DMS53 treated with DMSO at 0.1 percent for 48 hours (cell line): ENCODE results near the gene SSC5D.
"Not testable (repeated sequence)": the region's sequence is repeated elsewhere in the genome, so short reads cannot be mapped to it uniquely, and the experiment has no call there.

Source experiments
- DNase-seq: peaks from one replicate; lab custom pipeline; 2025; ENCODE audit not compliant: unreplicated experiment; lab: John Stamatoyannopoulos, UW

SSC5D gene

DNA sequence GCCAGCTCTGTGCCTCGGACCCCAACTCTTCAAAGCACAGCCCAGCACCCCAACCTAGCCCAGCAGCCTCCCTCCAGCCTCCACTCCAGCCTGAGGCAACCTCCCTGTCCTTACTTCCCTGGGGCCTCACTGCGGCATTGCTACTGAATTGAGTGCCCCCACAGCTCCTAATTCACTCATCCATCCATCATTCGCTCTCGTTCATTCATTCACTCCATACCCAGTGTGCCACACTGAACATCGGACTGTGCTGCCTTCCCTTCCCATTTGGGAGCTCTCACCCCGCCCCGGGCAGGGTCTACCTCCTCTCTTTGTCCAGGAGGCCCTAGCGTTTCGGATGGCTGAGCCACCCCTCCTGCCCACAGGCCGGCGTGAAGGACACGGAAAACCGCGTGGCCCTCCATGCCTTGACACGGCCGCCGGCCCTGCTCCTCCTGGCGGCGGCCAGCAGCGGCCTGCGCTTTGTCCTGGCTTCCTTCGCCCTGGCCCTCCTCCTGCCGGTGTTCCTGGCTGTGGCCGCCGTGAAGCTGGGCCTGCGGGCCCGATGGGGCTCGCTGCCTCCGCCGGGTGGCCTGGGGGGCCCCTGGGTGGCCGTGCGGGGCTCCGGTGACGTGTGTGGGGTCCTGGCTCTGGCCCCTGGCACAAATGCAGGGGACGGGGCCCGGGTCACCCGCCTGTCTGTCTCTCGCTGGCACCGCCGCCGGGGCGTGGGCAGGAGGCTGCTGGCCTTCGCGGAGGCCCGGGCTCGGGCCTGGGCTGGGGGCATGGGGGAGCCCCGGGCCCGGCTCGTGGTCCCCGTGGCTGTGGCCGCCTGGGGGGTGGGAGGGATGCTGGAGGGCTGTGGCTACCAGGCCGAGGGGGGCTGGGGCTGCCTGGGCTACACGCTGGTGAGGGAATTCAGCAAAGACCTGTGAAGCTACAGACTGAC, 1.9 kb upstream of the SSC5D start:
- no peak for DNase-seq

DNA sequence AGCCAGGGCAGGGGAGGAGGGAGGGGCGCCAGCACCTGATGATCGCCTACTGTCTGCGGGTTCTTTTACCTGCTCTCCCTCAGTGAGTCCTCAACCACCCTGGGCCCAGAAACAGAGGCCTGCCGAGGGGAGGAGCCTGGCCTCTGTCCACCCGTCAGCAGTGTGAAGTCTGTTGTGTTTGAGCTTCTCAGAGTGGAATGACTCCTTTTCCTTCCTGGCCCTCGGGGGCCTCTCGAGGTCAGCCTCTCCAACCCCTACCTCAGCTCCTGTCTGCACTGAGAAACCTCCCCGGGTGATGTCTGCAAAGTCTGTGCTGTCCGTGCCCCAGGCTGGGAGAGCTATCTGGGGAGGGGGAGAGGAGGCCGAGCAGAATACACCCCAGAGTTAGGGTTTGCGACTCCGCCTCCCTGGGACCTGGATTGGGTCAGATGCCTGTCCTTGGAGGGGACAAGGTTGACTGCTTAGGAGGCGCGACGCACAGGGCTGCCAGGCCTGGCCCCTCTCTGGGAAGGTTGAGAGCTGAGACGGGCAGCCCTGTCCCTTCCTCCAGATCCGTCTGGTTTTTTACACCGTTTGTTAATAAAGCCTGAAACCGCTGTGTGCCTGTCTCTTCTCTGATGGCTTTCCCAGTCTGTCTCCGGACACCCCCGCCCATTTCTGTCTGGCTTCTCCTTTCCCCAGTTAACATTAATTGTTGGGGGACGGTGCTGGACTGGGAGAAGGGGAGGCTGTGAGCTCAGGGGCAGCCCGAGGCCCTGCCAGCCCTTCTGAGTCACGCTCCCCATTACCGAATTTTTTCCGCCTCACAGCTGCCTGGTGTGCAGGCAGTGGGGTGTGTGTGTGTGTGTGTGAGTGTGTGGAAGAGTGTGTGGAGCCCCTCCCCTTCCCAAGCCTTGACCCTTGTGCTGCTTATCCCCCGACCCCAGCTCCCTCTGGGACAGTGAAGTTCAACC, 989 bp upstream of the SSC5D start:
- DNase-seq, result peak; percentile 38

- DNase-seq, result no peak
These were observed 912 bp downstream of the SSC5D start for GRCh38 chr19:55488986-55489710.

DNA sequence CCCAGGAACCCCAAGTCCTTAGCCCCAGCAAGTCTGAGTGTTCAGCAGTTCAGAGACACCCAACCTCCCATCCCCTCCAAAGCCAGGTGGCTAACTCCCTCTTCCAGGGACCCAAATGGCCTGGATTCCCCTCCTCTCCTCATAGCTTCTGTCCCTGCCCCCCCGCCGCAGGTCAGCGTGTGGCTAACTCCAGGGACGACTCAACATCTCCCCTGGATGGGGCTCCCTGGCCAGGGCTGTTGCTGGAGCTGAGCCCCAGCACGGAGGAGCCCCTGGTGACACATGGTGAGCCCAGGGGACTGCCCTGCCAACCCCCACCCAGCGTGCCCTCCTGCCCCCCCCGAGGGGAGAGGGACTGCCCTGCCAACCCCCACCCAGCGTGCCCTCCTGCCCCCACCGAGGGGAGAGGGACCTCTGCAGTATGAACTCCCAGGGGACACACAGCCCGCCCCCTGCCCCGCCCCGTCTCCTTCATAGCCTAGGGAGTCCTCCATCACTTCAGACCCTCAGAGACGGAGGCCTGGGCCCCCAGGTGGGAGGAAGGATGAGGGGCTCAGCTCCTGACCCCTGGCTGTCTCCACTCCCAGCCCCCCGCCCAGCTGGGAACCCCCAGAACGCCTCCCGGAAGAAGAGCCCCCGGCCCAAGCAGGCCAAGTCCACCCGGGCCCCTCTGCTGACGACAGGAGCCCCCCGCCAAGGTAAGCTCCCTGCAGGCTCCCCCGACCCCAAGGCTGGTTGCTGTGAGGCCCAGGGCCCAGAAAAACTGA, 1.7 kb downstream of the SSC5D start:
- no peak for DNase-seq

DNA sequence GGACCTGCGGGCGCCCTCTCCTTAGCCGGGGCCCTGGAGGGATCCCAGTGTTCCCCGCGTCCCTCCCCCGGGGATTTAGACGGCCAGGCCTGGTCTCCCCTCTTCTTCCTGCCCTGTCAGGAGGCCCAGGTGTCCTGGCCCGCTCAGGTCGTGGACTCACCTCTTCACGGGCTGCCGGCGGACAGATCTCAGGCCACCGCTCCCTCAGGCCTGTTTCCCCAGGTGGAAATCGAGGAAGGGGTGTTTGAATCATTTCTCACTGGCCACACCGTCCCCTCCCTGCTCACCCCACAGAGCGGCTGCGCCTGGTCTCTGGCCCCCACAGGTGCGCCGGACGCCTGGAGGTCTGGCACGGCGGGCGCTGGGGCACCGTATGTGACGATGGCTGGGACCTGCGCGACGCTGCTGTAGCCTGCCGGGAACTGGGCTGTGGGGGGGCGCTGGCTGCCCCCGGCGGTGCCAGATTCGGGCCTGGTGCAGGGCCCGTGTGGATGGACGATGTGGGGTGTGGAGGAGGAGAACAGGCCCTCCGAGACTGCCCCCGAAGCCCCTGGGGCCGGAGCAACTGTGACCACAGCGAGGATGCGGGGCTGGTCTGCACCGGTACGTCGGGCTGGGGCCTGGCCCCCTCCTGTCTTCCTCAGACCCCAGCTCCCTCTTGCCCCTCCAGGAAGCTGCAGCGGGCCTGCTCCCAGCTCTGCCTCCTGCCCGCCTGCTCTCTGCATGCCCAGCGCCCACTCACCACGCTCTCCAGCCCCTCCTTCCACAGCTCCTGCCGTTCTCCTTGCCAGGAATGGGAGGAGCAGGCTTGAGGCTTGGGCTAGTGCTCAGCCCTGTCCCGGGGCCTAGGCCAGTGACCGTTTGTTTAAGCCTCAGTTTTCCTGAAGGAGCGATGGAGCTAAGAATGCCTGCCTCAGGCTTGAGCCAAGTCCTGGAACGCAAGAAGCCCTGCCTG, 2.5 kb downstream of the SSC5D start:
- DNase-seq, result no peak

- DNase-seq, result no peak
These were observed 3.5 kb downstream of the SSC5D start for GRCh38 chr19:55491546-55492360.

- DNase-seq, result peak; percentile 57
These were observed 4.2 kb downstream of the SSC5D start for GRCh38 chr19:55492362-55492944.

DNA sequence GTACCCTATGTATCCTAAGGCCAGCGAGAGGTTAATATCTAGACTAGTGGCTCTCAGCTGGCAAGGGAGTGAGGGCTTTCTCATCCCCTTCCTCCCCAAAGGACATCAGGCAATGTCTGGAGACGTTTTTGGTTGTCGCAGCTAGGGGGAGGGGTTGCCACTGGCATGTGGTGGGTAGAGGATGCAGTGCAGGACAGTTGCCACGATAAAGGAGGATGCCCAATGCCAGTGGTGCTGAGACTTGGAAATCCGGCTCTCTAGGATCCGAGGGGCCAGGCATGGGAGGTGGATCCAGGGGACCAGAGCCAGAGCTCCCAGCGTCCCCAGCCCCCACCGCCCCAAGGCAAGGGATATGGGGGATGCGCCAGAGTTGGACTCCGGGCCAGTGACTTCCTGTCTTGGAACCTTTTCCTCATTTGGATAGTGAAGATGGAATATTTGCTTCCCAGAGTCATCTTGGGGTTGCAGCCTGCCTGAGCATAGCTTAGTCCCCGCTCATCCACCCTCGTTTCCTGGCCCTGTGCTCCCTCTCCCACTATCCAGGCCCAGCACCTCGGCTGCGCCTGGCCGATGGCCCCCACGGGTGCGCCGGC, 4.9 kb downstream of the SSC5D start:
- DNase-seq, result no peak

DNA sequence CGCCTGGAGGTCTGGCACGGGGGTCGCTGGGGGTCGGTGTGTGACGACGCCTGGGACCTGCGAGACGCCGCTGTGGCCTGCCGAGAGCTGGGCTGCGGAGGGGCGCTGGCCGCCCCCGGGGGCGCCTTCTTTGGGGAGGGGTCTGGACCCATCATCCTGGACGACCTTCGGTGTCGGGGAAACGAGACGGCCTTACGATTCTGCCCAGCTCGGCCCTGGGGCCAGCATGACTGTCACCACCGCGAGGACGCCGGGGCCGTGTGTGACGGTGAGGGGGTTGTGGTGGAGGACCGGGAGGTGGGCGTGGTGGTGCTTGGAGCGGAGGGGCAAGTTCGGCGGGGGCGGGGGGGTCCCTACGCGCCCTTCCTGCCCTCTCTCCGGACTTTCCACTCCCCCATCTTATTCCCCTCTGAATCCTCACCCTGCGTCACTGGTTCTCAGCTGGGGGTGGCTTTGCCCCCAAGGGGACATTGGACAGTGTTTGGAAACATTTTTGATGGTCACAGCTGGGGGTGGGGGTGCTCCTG, 5.5 kb downstream of the SSC5D start:
- DNase-seq, result no peak

DNA sequence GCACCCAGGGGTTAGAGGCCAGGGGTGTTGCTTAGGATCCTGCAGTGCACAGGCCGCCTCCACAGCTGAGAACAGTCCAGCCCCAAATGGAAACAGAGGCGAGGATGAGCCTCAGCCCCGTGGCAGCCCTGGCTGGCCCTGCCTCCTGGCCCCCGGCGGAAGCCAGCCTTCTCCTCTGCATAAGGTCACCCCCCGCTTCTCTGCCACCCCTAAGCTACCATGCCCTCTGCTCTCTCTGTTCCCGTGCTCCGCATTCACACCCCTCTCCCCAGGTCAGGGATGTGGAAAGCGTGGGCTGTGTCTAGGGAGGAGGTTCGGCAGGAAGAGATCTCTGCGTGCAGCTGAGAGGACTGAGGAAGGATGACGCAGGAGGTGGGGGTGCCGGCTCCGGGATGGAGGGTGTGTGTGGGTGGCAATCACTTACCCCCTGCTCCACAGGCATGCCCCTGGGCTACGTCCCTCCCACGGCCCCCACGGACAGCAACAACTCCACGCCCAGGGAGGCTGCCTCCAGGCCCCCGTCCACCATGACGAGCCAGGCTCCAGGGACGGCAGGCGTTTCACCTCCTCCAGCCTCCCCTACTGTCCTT, 6.0 kb downstream of the SSC5D start:
- peak; percentile 46 for DNase-seq

DNA sequence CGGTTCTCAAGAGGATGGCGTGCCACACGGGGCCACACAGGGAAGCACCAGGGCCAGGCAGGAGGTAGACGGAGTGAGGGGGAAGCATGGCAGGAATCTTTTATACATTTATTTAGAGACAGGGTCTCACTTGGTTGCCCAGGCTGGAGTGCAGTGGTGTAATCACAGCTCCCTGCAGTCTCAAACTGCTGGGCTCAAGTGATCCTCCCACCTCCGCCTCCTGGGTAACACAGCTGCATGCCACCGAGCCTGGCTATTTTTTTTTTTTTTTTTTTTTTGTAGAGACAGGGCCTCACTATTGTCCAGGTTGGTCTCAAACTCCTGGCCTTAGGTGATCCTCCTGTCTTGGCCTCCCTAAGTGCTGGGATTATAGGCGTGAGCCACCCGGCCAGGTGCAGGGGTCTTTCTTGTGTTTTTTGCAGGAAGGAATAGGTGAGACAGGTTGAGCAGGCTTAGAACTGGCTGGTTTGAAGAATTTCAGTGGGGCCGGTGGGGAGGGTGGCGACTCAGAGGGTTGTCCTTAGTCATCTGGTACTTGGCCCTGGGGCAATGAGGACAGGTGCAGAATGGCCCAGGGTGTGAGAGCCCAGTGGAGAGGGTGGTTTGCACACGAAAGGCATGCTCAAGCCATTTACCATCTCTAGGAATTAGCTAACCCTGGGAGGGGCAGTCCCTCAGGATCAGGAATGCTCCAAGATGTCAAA, 7.6 kb downstream of the SSC5D start:
- DNase-seq, result no peak

- DNase-seq, result not testable (repeated sequence)
These were observed 8.6 kb downstream of the SSC5D start for GRCh38 chr19:55496820-55497219.

DNA sequence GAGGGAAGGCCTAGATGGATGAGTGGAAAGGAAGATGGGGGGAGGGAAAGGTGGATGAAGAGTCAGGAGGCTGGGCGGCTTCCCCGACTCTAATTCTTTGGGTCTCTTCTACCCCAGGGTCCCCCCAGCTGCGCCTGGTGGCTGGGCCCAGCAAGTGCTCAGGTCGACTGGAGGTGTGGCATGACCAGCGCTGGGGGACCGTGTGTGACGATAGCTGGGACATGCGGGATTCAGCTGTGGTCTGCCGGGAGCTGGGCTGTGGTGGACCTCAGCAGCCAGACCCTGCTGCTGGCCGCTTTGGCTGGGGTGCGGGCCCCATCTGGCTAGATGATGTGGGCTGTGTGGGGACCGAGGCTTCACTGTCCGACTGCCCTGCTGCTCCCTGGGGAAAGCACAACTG, 9.5 kb downstream of the SSC5D start:
- DNase-seq, result no peak

DNA sequence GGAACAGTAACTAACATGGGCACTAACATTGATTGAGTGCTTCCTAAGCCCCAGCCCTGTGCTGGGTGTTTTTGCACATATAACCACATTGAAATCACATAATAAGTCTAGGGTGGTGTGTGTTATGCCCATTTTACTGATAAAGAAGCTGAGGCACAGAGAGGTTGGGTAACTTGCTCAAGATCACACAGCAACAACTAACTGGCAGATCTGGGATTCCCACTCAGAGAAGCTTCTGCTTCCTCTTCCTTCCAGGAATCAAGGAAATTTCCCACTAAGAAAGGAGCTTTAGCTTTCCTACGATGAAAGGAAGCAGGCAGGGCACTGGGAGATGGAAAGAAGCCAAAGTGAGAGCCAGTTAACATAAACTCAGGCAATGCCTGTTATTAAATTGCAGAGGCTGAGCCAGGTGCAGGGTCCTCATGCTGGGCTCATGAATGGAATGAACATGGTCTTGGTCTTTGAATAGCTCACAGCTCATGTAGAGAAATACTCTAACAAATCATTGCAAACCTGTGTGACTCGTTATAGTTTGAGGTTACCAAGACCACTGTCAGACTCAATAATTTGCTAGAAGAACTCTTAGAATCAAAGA, 10.1 kb downstream of the SSC5D start:
- DNase-seq, result no peak

GRCh38 chr19:55500368-55500952, 12.2 kb downstream of the SSC5D start:
- no peak for DNase-seq
